ENCODE measurements around the gene SIK2.
A peak's percentile ranks its signal among the peaks of the same experiment; 100 is the strongest.

- TF ChIP-seq, protein P1, sequence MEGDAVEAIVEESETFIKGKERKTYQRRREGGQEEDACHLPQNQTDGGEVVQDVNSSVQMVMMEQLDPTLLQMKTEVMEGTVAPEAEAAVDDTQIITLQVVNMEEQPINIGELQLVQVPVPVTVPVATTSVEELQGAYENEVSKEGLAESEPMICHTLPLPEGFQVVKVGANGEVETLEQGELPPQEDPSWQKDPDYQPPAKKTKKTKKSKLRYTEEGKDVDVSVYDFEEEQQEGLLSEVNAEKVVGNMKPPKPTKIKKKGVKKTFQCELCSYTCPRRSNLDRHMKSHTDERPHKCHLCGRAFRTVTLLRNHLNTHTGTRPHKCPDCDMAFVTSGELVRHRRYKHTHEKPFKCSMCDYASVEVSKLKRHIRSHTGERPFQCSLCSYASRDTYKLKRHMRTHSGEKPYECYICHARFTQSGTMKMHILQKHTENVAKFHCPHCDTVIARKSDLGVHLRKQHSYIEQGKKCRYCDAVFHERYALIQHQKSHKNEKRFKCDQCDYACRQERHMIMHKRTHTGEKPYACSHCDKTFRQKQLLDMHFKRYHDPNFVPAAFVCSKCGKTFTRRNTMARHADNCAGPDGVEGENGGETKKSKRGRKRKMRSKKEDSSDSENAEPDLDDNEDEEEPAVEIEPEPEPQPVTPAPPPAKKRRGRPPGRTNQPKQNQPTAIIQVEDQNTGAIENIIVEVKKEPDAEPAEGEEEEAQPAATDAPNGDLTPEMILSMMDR (IDR thresholded peaks at IDR 0.05): no peak
- TF ChIP-seq POLR2A (IDR thresholded peaks at IDR 0.05): peak in 1 of 2 donors; percentile 36
Measured at GRCh38 chr11:111765984-111766833, 164.0 kb downstream of the SIK2 start, which contains the start of gene PPP2R1B.
